HepG2 (cell line): ENCODE data around the gene PNKD. TPM values are rescaled to one million over a fixed set of nuclear protein-coding genes. Genes with fewer than 3 reads are reported as not detected.

Experiments
- ATAC-seq: fragments of 200-7000 bp; cut with Tn5 transposase; 3 replicates; pipeline ENCODE4 v1.9.1; 2020; ENCODE audit warnings: mild to moderate bottlenecking, moderate library complexity
- BruUV-seq: library from RNA; stranded (reverse); fragments of 400-500 nt; replicated peaks from 2 replicates; lab custom pipeline; 2021; lab: Mats Ljungman, UMichigan
- CTCF ChIA-PET: fragments of 300-600 bp; formaldehyde crosslinking; extraction: SDS; loops from one replicate; lab custom pipeline; 2021; ENCODE audit warnings: low total read pairs, inconsistent platforms, low intra/inter-chr PET ratio; lab: Yijun Ruan, JAX
- POLR2A ChIA-PET: fragments of 350-600 bp; sonication (Branson Sonifier 250); formaldehyde crosslinking; loops from one replicate; lab custom pipeline; 2020; ENCODE audit warnings: antibody characterized with exemption, inconsistent platforms; lab: Yijun Ruan, JAX
- DNase-seq: peaks from one replicate; pipeline ENCODE4 v3.0.0-alpha.2; 2015; ENCODE audit warnings: low spot score
- FAIRE-seq: peaks from 3 replicates; lab custom pipeline; 2011; peaks lifted over from hg19 to GRCh38; lab: Jason Lieb, UNC
- H2AFZ ChIP-seq: one replicate; pipeline ENCODE4 v1.6.1; 2011; ENCODE audit warnings: low read length, inconsistent platforms
- H3K27ac ChIP-seq: fragments of 300-600 bp; 3 replicates; pipeline ENCODE4 v1.8.0; 2011; ENCODE audit warnings: mixed run types, mild to moderate bottlenecking, mixed read lengths, low read length, inconsistent platforms; ENCODE audit not compliant: insufficient read depth; ENCODE audit errors: extremely low read length
- H3K27me3 ChIP-seq, 2 experiments: fragments of 200-600 bp in 1 of 2; 2 replicates in 1 of 2; 3 replicates in 1 of 2; pipeline versions ENCODE4 v1.6.0 to v1.8.0; 2011; ENCODE audit warnings: low read length in 2 of 2, mild to moderate bottlenecking in 2 of 2, moderate library complexity in 2 of 2, inconsistent platforms in 1 of 2; ENCODE audit not compliant: insufficient read depth in 2 of 2, control insufficient read depth in 1 of 2
- H3K36me3 ChIP-seq, 2 experiments: fragments of 200-600 bp in 1 of 2; replicated peaks in 1 of 2; 2 replicates in 1 of 2; 3 replicates in 1 of 2; pipeline versions ENCODE4 v1.5.1 to v1.8.0; 2011; ENCODE audit warnings: low read length in 2 of 2, inconsistent platforms in 1 of 2; ENCODE audit not compliant: insufficient read depth in 2 of 2, control insufficient read depth in 1 of 2
- H3K4me1 ChIP-seq: 2 replicates; pipeline ENCODE4 v1.5.1; 2012; ENCODE audit warnings: low read length, inconsistent platforms; ENCODE audit not compliant: insufficient read depth
- H3K4me2 ChIP-seq: 2 replicates; pipeline ENCODE4 v1.6.0; 2011; ENCODE audit warnings: low read depth, low read length, inconsistent platforms
- H3K4me3 ChIP-seq, 3 experiments: fragments of 200-600 bp in 1 of 3; sonication (generic), shearing (Covaris generic) in 1 of 3; replicated peaks in 1 of 3; 2 replicates each; pipeline ENCODE4 v1.5.1; 2011 to 2016; ENCODE audit warnings: low read length in 3 of 3, inconsistent platforms in 2 of 3, low read depth in 2 of 3, mild to moderate bottlenecking in 2 of 3, control low read depth in 1 of 3, mixed read lengths in 1 of 3; ENCODE audit not compliant: insufficient read depth in 1 of 3
- H3K79me2 ChIP-seq: one replicate; pipeline ENCODE4 v1.6.1; 2011; ENCODE audit warnings: low read length, inconsistent platforms; ENCODE audit not compliant: insufficient read depth
- H3K9ac ChIP-seq: 2 replicates; pipeline ENCODE4 v1.6.0; 2011; ENCODE audit warnings: mild to moderate bottlenecking, low read depth, low read length, inconsistent platforms; ENCODE audit not compliant: insufficient read depth
- H3K9me3 ChIP-seq: 2 replicates; pipeline ENCODE4 v1.5.1; 2012; ENCODE audit warnings: mild to moderate bottlenecking, low read length
- H4K20me1 ChIP-seq: 2 replicates; pipeline ENCODE4 v1.6.0; 2011; ENCODE audit warnings: inconsistent platforms, mild to moderate bottlenecking, low read length, moderate library complexity; ENCODE audit not compliant: insufficient read depth
- ARNT2 ChIP-seq: sonication (generic); formaldehyde crosslinking; IDR thresholded peaks from 2 replicates; pipeline ENCODE4 v1.8.0; 2022; ENCODE audit warnings: mild to moderate bottlenecking, low read depth, missing genetic modification reagents, moderate library complexity
- CREB1 ChIP-seq, 2 experiments: fragments of 450-650 bp in 1 of 2; IDR thresholded peaks; 2 replicates each; pipeline ENCODE4 v1.6.1; 2016 to 2017; ENCODE audit warnings: control low read depth in 1 of 2, mild to moderate bottlenecking in 1 of 2, missing compliant biosample characterization in 1 of 2, missing genetic modification characterization in 1 of 2
- DNMT3B ChIP-seq: conservative IDR thresholded peaks from 2 replicates; pipeline ENCODE4 v1.6.1; 2016; ENCODE audit warnings: missing biosample characterization, control low read depth
- FOSL2 ChIP-seq: sonication (generic); formaldehyde crosslinking; IDR thresholded peaks from 2 replicates; pipeline ENCODE4 v1.4.0; 2020; ENCODE audit warnings: missing genetic modification reagents
- MXI1 ChIP-seq: IDR thresholded peaks from 3 replicates; pipeline ENCODE4 v1.6.1; 2012; ENCODE audit warnings: low read depth, low read length, inconsistent platforms, borderline replicate concordance
- SRF ChIP-seq: IDR thresholded peaks from 2 replicates; pipeline ENCODE4 v1.6.1; 2011; ENCODE audit warnings: mild to moderate bottlenecking, low read depth, low read length, moderate library complexity
- TOPORS ChIP-seq: sonication (generic); formaldehyde crosslinking; IDR thresholded peaks from 2 replicates; pipeline ENCODE4 v1.8.0; 2023; ENCODE audit warnings: mild to moderate bottlenecking, missing genetic modification reagents
- ZFP62 ChIP-seq: sonication (generic); formaldehyde crosslinking; IDR thresholded peaks from 2 replicates; pipeline ENCODE4 v1.4.0; 2020; ENCODE audit warnings: missing genetic modification reagents
- ZFYVE20 ChIP-seq: sonication (generic); formaldehyde crosslinking; IDR thresholded peaks from 2 replicates; pipeline ENCODE4 v1.8.0; 2023; ENCODE audit warnings: low read depth, mild to moderate bottlenecking, moderate library complexity, missing genetic modification reagents, borderline replicate concordance
- ZNF33A ChIP-seq: sonication (generic); formaldehyde crosslinking; IDR thresholded peaks from 2 replicates; pipeline ENCODE4 v1.5.1; 2020; ENCODE audit warnings: missing genetic modification reagents, mild to moderate bottlenecking, moderate library complexity, borderline replicate concordance
- ZNF773 ChIP-seq: sonication (generic); formaldehyde crosslinking; IDR thresholded peaks from 2 replicates; pipeline ENCODE4 v1.4.0; 2020; ENCODE audit warnings: missing genetic modification reagents, borderline replicate concordance
- WGBS: methylation state at CpG from one replicate; pipeline ENCODE4 v1.1.6; 2017; ENCODE audit warnings: low lambda C conversion rate; 5-methylcytosine and 5-hydroxymethylcytosine counted together
- in situ Hi-C: cut with HindIII; loops from 2 replicates; pipeline ENCODE4 v1.10.0; 2017; ENCODE audit warnings: low pct_unique_long_range_greater_than_20kb; ENCODE audit not compliant: extremely low pct_ligation_motif_present
- intact Hi-C: fragments of 100-400 bp; cut with micrococcal nuclease; formaldehyde crosslinking; loops from one replicate; pipeline ENCODE4 v1.10.0; 2022; ENCODE audit not compliant: unreplicated experiment
- polyA plus RNA-seq, 8 experiments: library from polyadenylated mRNA; depleted of rRNA in 3 of 8; stranded (reverse) in 7 of 8; unstranded in 1 of 8; fragments of >200 nt; fragmentation: Illumina TruSeq in 4 of 8; extraction: Trizol in 4 of 8; gene quantifications; 2 replicates each; pipeline versions ENCODE4 v1.2.1 to v1.2.3, GENCODE V29; 2011 to 2016; ENCODE audit warnings: low read depth in 4 of 8, missing spikeins in 1 of 8, mixed read lengths in 1 of 8; ENCODE audit not compliant: insufficient read depth in 1 of 8
- total RNA-seq, 5 experiments: library from RNA; depleted of rRNA; stranded (reverse); fragments of >200 nt; fragmentation: Illumina TruSeq; extraction: Trizol; gene quantifications; 2 replicates each; pipeline ENCODE4 v1.2.3, GENCODE V29; 2016; ENCODE audit warnings: low read depth in 1 of 5
- TF ChIP-seq, protein P1 (sequence below): sonication (generic); formaldehyde crosslinking; conservative IDR thresholded peaks from 2 replicates; pipeline ENCODE4 v1.4.0; 2020; ENCODE audit warnings: mild to moderate bottlenecking, missing genetic modification reagents, moderate library complexity
- TF ChIP-seq, protein P2 (sequence below): IDR thresholded peaks from 2 replicates; pipeline ENCODE4 v1.6.1; 2016; ENCODE audit warnings: mild to moderate bottlenecking, missing biosample characterization, missing genetic modification reagents
- TF ChIP-seq, protein P3 (sequence below): sonication (generic); formaldehyde crosslinking; IDR thresholded peaks from 2 replicates; pipeline ENCODE4 v1.4.0; 2020; ENCODE audit warnings: mild to moderate bottlenecking, missing genetic modification reagents

PNKD gene
- total and polyA plus RNA-seq, 2 of the 13 experiments (the other 11 are each of a cell fraction or from before 2014, with no cell fraction given), result 55.9 to 80.4 TPM

DNA sequence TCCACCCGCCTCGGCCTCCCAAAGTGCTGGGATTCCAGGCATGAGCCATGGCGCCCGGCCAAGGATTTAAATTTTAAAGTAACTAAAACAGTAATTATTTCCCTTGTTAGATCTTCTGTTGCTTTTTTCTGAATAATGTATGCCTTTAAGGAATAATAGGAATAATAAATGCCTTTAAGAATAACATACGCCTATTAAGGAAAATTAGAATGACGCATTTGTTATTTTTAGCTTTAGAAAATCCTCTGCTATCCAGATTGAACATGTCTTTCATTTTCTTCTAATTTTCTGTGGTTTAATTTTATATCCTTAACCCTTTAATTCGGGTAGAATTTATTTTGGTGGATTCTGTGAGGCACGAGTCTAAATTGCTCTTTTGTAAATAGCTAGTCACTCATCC, 45.1 kb downstream of the PNKD start:
- H3K27me3 ChIP-seq, result no peaks in the 10 kb centered on the region
- no peak overlapping the region for H2AFZ ChIP-seq
- no peaks in the 10 kb centered on the region for H3K79me2 ChIP-seq
- 72% methylated on average over 8 of the region's 8 CpGs for WGBS
- H3K4me1 ChIP-seq, result peaks cover 73% of the 10 kb centered on the region
- ATAC-seq, result no peak
- H3K9ac ChIP-seq, result no peak overlapping the region
- H3K4me2 ChIP-seq, result peak overlapping the region; percentile 66
- ChIA-PET CTCF (no interaction called here), POLR2A (no interaction called here)
- DNase-seq, result no peak
- 0 out of 2 replicates have a peak, but pooled peaks have one; percentile 8 for TF ChIP-seq DNMT3B (CRISPR knock-in tag)
- no peak for TF ChIP-seq ZNF33A (CRISPR knock-in tag)
- TF ChIP-seq, all 625 proteins: peak for 1
- in situ Hi-C loops, result no loop called here
- no peaks in the 10 kb centered on the region for H3K36me3 ChIP-seq
- H3K27ac ChIP-seq, result no peak overlapping the region
- no peaks in the 10 kb centered on the region for H4K20me1 ChIP-seq
- intact Hi-C loops, result no loop called here
- BruUV-seq, result no TSS peak
- no peak for FAIRE-seq
- no peaks in the 10 kb centered on the region for H3K9me3 ChIP-seq
- no peak overlapping the region for H3K4me3 ChIP-seq

DNA sequence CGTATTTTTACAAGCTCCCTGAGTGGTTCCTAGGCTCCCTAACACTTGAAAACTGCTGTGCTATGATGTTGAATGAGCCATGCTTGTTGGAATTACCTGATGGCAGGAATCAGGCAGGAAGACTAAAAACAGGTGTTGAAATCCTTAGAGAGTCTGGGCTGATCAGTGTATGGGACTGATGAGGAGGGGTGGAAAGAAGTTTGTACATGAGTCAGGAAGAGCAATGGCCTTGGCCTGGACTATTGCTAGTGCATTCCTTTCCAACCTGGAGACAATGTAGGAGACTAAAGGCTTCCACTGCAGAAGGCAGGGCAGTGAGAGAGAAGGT, 46.9 kb downstream of the PNKD start:
- DNase-seq (peak; percentile 53), FAIRE-seq (no peak), ATAC-seq (peak; percentile 55)
- H3K27me3 ChIP-seq, result no peaks in the 10 kb centered on the region
- no peaks in the 10 kb centered on the region for H3K36me3 ChIP-seq
- no peaks in the 10 kb centered on the region for H3K79me2 ChIP-seq
- no peaks in the 10 kb centered on the region for H3K9me3 ChIP-seq
- peak overlapping the region; percentile 55; the same call in 1 of the 2 replicates for H3K4me2 ChIP-seq
- H4K20me1 ChIP-seq, result no peaks in the 10 kb centered on the region
- no peak overlapping the region for H2AFZ ChIP-seq
- H3K4me3 ChIP-seq, result no peak overlapping the region
- in situ Hi-C loops (no loop called here), intact Hi-C loops (no loop called here)
- WGBS, result 29% methylated on average over 1 of the region's 1 CpG
- peak overlapping the region; percentile 1 for H3K27ac ChIP-seq
- H3K4me1 ChIP-seq, result peaks cover 62% of the 10 kb centered on the region
- no TSS peak for BruUV-seq
- CTCF ChIA-PET, result no interaction called here
- POLR2A ChIA-PET, result interaction anchor here (0.7 kb wide), 1 partner anchor 24 kb away, joined by 5 read pairs; no protein-coding TSS in a partner anchor
- no peak overlapping the region; the same call in 1 of the 2 replicates for H3K9ac ChIP-seq
- TF ChIP-seq TOPORS (CRISPR knock-in tag) (no peak), CREB1 (IDR thresholded peaks at IDR 0.05) (no peak), CREB1 (CRISPR knock-in tag; IDR thresholded peaks at IDR 0.05) (no peak), ZNF773 (CRISPR knock-in tag) (no peak), ZFP62 (CRISPR knock-in tag) (no peak), SRF (no peak), FOSL2 (CRISPR knock-in tag) (peak; percentile 57), ARNT2 (CRISPR knock-in tag) (no peak), MXI1 (no peak), ZFYVE20 (CRISPR knock-in tag) (no peak)
- TF ChIP-seq, protein P1, sequence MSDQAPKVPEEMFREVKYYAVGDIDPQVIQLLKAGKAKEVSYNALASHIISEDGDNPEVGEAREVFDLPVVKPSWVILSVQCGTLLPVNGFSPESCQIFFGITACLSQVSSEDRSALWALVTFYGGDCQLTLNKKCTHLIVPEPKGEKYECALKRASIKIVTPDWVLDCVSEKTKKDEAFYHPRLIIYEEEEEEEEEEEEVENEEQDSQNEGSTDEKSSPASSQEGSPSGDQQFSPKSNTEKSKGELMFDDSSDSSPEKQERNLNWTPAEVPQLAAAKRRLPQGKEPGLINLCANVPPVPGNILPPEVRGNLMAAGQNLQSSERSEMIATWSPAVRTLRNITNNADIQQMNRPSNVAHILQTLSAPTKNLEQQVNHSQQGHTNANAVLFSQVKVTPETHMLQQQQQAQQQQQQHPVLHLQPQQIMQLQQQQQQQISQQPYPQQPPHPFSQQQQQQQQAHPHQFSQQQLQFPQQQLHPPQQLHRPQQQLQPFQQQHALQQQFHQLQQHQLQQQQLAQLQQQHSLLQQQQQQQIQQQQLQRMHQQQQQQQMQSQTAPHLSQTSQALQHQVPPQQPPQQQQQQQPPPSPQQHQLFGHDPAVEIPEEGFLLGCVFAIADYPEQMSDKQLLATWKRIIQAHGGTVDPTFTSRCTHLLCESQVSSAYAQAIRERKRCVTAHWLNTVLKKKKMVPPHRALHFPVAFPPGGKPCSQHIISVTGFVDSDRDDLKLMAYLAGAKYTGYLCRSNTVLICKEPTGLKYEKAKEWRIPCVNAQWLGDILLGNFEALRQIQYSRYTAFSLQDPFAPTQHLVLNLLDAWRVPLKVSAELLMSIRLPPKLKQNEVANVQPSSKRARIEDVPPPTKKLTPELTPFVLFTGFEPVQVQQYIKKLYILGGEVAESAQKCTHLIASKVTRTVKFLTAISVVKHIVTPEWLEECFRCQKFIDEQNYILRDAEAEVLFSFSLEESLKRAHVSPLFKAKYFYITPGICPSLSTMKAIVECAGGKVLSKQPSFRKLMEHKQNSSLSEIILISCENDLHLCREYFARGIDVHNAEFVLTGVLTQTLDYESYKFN (CRISPR knock-in tag), result no peak
- TF ChIP-seq, protein P2, sequence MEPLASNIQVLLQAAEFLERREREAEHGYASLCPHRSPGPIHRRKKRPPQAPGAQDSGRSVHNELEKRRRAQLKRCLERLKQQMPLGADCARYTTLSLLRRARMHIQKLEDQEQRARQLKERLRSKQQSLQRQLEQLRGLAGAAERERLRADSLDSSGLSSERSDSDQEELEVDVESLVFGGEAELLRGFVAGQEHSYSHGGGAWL (CRISPR knock-in tag), result no peak
- TF ChIP-seq, protein P3, sequence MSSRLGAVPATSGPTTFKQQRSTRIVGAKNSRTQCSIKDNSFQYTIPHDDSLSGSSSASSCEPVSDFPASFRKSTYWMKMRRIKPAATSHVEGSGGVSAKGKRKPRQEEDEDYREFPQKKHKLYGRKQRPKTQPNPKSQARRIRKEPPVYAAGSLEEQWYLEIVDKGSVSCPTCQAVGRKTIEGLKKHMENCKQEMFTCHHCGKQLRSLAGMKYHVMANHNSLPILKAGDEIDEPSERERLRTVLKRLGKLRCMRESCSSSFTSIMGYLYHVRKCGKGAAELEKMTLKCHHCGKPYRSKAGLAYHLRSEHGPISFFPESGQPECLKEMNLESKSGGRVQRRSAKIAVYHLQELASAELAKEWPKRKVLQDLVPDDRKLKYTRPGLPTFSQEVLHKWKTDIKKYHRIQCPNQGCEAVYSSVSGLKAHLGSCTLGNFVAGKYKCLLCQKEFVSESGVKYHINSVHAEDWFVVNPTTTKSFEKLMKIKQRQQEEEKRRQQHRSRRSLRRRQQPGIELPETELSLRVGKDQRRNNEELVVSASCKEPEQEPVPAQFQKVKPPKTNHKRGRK (CRISPR knock-in tag), result no peak
